ENCODE measurements around the gene PIGN. TPM values are rescaled to one million over a fixed set of nuclear protein-coding genes. Genes with fewer than 3 reads are reported as not detected.
"Not testable (repeated sequence)": the region's sequence is repeated elsewhere in the genome, so short reads cannot be mapped to it uniquely, and the experiment has no call there.

Gene PIGN
- total RNA-seq, 1 donor from 2014 or later, result 29.4 TPM

GRCh38 chr18:62170857-62171256, 16.0 kb downstream of the PIGN start:
- peaks cover 10% of the 10 kb centered on the region for H3K9me3 Mint-ChIP-seq
- H3K4me1 Mint-ChIP-seq (ENCODE audit: low read depth), result peaks cover 5% of the 10 kb centered on the region
- no peaks in the 10 kb centered on the region for H3K27me3 Mint-ChIP-seq (ENCODE audit: low read depth)
- intact Hi-C loops (cut with micrococcal nuclease), result no loop called here
- no peak for DNase-seq (ENCODE audit: low spot score)
- peaks cover 8% of the 10 kb centered on the region for H3K36me3 Mint-ChIP-seq (ENCODE audit: low read depth)
- no peak overlapping the region for H3K4me3 Mint-ChIP-seq (ENCODE audit: low read depth)
- H3K27ac Mint-ChIP-seq, result no peak overlapping the region

DNA sequence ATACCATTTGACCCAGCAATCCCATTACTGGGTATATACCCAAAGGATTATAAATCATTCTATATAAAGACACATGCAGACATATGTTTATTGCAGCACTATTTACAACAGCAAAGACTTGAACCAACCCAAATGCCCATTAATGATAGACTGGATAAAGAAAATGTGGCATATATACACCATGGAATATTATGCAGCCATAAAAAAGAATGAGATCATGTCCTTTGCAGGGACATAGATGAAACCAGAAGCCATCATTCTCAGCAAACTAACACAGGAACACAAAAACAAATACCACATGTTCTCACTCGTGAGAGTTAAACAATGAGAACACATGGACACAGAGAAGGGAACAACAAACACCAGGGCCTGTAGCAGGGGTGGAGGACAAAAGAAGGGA, 20.3 kb downstream of the PIGN start:
- H3K27ac Mint-ChIP-seq; H3K4me3 Mint-ChIP-seq (ENCODE audit: low read depth); intact Hi-C loops (cut with micrococcal nuclease); DNase-seq (ENCODE audit: low spot score); H3K27me3 Mint-ChIP-seq (ENCODE audit: low read depth): not testable (repeated sequence)
- H3K36me3 Mint-ChIP-seq (ENCODE audit: low read depth), result peaks cover 23% of the 10 kb centered on the region
- peaks cover 24% of the 10 kb centered on the region for H3K9me3 Mint-ChIP-seq
- H3K4me1 Mint-ChIP-seq (ENCODE audit: low read depth), result peaks cover 16% of the 10 kb centered on the region

DNA sequence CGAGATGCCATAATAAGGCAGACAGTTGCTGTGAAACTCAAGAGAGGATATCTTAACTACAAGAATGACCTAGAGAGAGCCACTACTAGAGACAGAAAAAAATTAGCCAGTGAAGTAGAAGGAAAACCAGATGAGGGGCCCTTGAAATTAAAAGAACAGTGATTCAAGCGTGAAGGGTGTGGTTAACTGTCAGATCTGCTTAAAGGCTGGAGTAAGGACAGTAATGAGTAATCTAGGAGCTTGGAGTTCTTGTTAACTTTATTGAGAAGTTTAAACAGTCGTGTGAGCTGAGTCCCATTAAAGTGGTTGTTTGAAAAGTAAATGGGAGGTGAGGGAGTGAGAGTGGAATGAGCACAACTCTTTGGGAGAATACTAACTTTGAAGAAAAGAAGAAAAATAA, 21.3 kb downstream of the PIGN start:
- DNase-seq (ENCODE audit: low spot score), result no peak
- H3K9me3 Mint-ChIP-seq, result peaks cover 24% of the 10 kb centered on the region

DNA sequence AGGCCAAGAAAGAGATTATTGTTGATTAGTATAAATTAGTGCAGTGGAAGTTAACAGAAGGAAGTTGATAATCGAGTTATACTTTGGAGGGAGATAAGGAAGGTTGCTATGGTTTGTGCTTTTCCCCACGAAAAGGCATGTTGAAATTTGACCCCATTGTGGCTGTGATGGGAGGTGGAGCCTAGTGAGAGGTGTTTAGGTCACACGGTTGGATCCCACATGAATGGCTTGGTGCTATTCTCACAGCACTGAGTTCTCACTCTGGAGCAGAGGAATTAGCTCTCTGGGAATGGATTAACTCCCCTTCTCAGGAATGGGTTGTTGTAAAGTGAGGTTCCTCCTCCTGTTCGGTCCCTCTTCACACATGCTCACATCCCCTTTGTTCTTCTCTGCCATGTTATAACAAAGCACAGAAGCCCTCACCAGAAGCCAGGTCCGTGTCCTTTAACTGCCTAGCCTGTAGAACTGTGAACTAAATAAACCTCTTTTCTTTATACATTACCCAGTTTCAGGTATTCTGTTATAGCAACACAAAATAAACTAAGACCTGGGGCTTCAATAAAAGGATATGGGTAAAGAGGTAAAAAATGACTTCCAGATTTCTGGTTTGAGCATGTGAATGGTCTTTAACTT, 21.9 kb downstream of the PIGN start:
- Mint-ChIP-seq H3K27me3 (ENCODE audit: low read depth) (no peaks in the 10 kb centered on the region), H3K4me3 (ENCODE audit: low read depth) (no peak overlapping the region), H3K27ac (no peak overlapping the region), H3K4me1 (ENCODE audit: low read depth) (peaks cover 16% of the 10 kb centered on the region), H3K9me3 (peaks cover 24% of the 10 kb centered on the region), H3K36me3 (ENCODE audit: low read depth) (peaks cover 27% of the 10 kb centered on the region)
- intact Hi-C loops (cut with micrococcal nuclease), result no loop called here
- DNase-seq (ENCODE audit: low spot score), result no peak

More for the DNA sequence above, 21.3 kb downstream of the PIGN start:
- intact Hi-C loops (cut with micrococcal nuclease), result no loop called here
- peaks cover 27% of the 10 kb centered on the region for H3K36me3 Mint-ChIP-seq (ENCODE audit: low read depth)
- H3K27me3 Mint-ChIP-seq (ENCODE audit: low read depth), result no peaks in the 10 kb centered on the region
- H3K4me1 Mint-ChIP-seq (ENCODE audit: low read depth), result peaks cover 16% of the 10 kb centered on the region
- H3K27ac Mint-ChIP-seq, result no peak overlapping the region
- no peak overlapping the region for H3K4me3 Mint-ChIP-seq (ENCODE audit: low read depth)

- Mint-ChIP-seq H3K4me3 (ENCODE audit: low read depth) (no peak overlapping the region), H3K27me3 (ENCODE audit: low read depth) (no peaks in the 10 kb centered on the region), H3K4me1 (ENCODE audit: low read depth) (peaks cover 16% of the 10 kb centered on the region), H3K36me3 (ENCODE audit: low read depth) (peaks cover 31% of the 10 kb centered on the region), H3K27ac (no peak overlapping the region), H3K9me3 (peaks cover 24% of the 10 kb centered on the region)
- no peak for DNase-seq (ENCODE audit: low spot score)
- intact Hi-C loops (cut with micrococcal nuclease), result no loop called here
Observed at GRCh38 chr18:62164310-62164709, 22.5 kb downstream of the PIGN start.

GRCh38 chr18:62157843-62158242, 29.0 kb downstream of the PIGN start:
- Mint-ChIP-seq H3K36me3 (ENCODE audit: low read depth) (peaks cover 11% of the 10 kb centered on the region), H3K4me1 (ENCODE audit: low read depth) (peaks cover 2% of the 10 kb centered on the region), H3K4me3 (ENCODE audit: low read depth) (no peak overlapping the region), H3K9me3 (no peaks in the 10 kb centered on the region), H3K27ac (no peak overlapping the region), H3K27me3 (ENCODE audit: low read depth) (no peaks in the 10 kb centered on the region)
- DNase-seq (ENCODE audit: low spot score), result no peak
- intact Hi-C loops (cut with micrococcal nuclease), result no loop called here

- Mint-ChIP-seq H3K4me3 (ENCODE audit: low read depth) (no peak overlapping the region), H3K27me3 (ENCODE audit: low read depth) (no peaks in the 10 kb centered on the region), H3K9me3 (no peaks in the 10 kb centered on the region), H3K27ac (no peak overlapping the region), H3K36me3 (ENCODE audit: low read depth) (peaks cover 5% of the 10 kb centered on the region), H3K4me1 (ENCODE audit: low read depth) (no peaks in the 10 kb centered on the region)
- intact Hi-C loops (cut with micrococcal nuclease), result no loop called here
- no peak for DNase-seq (ENCODE audit: low spot score)
Observed at GRCh38 chr18:62152844-62153243, 34.0 kb downstream of the PIGN start.

GRCh38 chr18:62151068-62151771, 35.6 kb downstream of the PIGN start:
- Mint-ChIP-seq H3K4me3 (ENCODE audit: low read depth) (no peak overlapping the region), H3K4me1 (ENCODE audit: low read depth) (no peaks in the 10 kb centered on the region), H3K36me3 (ENCODE audit: low read depth) (peaks cover 2% of the 10 kb centered on the region), H3K9me3 (no peaks in the 10 kb centered on the region), H3K27me3 (ENCODE audit: low read depth) (no peaks in the 10 kb centered on the region), H3K27ac (no peak overlapping the region)
- intact Hi-C loops (cut with micrococcal nuclease), result no loop called here
- no peak for DNase-seq (ENCODE audit: low spot score)

- Mint-ChIP-seq H3K9me3 (no peaks in the 10 kb centered on the region), H3K27me3 (ENCODE audit: low read depth) (no peaks in the 10 kb centered on the region), H3K36me3 (ENCODE audit: low read depth) (peaks cover 11% of the 10 kb centered on the region), H3K4me3 (ENCODE audit: low read depth) (no peak overlapping the region), H3K27ac (no peak overlapping the region), H3K4me1 (ENCODE audit: low read depth) (no peaks in the 10 kb centered on the region)
- intact Hi-C loops (cut with micrococcal nuclease), result no loop called here
- no peak for DNase-seq (ENCODE audit: low spot score)
Observed at GRCh38 chr18:62144338-62144737, 42.5 kb downstream of the PIGN start.

DNA sequence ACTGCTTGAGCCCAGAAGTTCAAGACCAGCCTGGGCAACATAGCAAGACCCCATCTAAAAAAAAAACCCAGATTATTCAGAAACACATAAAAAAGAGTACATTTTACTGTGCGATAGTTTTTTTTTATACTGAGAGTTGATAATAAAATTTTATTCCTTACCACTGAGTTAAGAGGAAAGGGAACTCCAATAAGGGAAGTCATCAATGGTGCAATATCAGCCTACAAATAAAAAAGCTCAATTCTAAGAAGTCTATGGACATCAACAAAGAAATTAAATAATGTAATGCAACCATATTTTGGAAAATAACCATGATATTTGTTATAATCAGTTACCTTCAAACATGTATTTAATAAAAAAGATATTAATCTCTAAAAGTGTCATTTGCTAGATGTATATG, 46.6 kb downstream of the PIGN start:
- Mint-ChIP-seq H3K36me3 (ENCODE audit: low read depth) (peaks cover 18% of the 10 kb centered on the region), H3K27ac (no peak overlapping the region), H3K27me3 (ENCODE audit: low read depth) (no peaks in the 10 kb centered on the region), H3K9me3 (no peaks in the 10 kb centered on the region), H3K4me1 (ENCODE audit: low read depth) (no peaks in the 10 kb centered on the region), H3K4me3 (ENCODE audit: low read depth) (no peak overlapping the region)
- intact Hi-C loops (cut with micrococcal nuclease), result no loop called here
- DNase-seq (ENCODE audit: low spot score), result no peak

GRCh38 chr18:62138461-62139235, 48.2 kb downstream of the PIGN start:
- Mint-ChIP-seq H3K36me3 (ENCODE audit: low read depth) (peaks cover 10% of the 10 kb centered on the region), H3K4me3 (ENCODE audit: low read depth) (no peak overlapping the region), H3K27me3 (ENCODE audit: low read depth) (no peaks in the 10 kb centered on the region), H3K9me3 (no peaks in the 10 kb centered on the region), H3K4me1 (ENCODE audit: low read depth) (no peaks in the 10 kb centered on the region), H3K27ac (no peak overlapping the region)
- intact Hi-C loops (cut with micrococcal nuclease), result loop anchor here (10.0 kb wide), 2 partner anchors 584 to 814 kb away; no protein-coding TSS in a partner anchor
- DNase-seq (ENCODE audit: low spot score), result no peak

DNA sequence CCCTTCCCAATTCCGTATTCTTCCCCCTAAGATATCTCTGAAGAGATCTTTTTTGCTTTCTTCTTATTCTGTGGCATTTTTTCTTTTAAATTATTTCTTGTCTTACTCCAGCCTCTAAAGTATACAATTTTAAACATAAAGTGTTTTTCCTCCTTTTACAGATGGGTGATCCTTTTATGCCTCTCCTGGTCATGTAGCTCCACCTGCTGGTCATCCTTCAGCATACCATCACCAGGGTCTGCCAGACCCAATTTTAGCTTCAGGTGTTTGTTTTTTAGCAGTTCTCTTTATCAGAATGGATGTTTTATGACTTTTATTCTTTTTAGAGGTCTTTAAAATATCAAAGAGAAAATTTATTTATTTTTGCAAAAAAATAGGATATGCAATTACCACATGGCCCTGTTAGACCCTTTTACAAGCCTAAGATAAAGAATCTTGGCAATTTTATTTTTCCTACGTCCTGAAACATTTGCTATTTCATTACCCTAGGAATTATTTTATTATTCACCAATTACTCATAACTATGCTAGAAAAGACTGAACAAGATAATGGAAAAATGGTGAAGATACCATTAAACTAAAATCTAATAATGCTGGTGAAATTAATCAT, 55.5 kb downstream of the PIGN start:
- H3K27ac Mint-ChIP-seq, result no peak overlapping the region

More for the DNA sequence above, 55.5 kb downstream of the PIGN start:
- DNase-seq (ENCODE audit: low spot score), result peak; percentile 21
- H3K4me1 Mint-ChIP-seq (ENCODE audit: low read depth), result peaks cover 7% of the 10 kb centered on the region
- H3K36me3 Mint-ChIP-seq (ENCODE audit: low read depth), result peaks cover 5% of the 10 kb centered on the region
- H3K27me3 Mint-ChIP-seq (ENCODE audit: low read depth), result no peaks in the 10 kb centered on the region
- intact Hi-C loops (cut with micrococcal nuclease), result loop anchor here (1.0 to 10.0 kb wide), 6 partner anchors 99 to 807 kb away; partner anchors contain the start of gene RNF152
- no peak overlapping the region for H3K4me3 Mint-ChIP-seq (ENCODE audit: low read depth)
- H3K9me3 Mint-ChIP-seq, result no peaks in the 10 kb centered on the region

Measured in activated T-helper 2 cell treated with anti-CD3 and anti-CD28 coated beads, Interferon-gamma antibody, Interleukin-2, Interleukin-4, amounts not matched to agents 10 μg/mL and 5 μg/mL and 100 μg/mL, durations not matched to agents 14 hours and 24 hours and 36 hours (primary cell).